Neural cell (in vitro differentiated cells): ENCODE results near the gene MRTFB. TPM values are rescaled to one million over a fixed set of nuclear protein-coding genes. Genes with fewer than 3 reads are reported as not detected.

Source experiments
- H2AFZ ChIP-seq: fragments of 200-600, 300-800 bp; sonication (generic), shearing (Covaris generic); 2 replicates; pipeline ENCODE4 v1.6.0; 2014; ENCODE audit warnings: low read depth, mild to moderate bottlenecking, antibody characterized with exemption, low read length, moderate library complexity
- H3F3A ChIP-seq: fragments of 200-600 bp; shearing (Covaris generic); 2 replicates; pipeline ENCODE4 v1.6.1; 2016; ENCODE audit warnings: mild to moderate bottlenecking, moderate library complexity, mixed read lengths, antibody characterized with exemption, low read length; ENCODE audit not compliant: insufficient read depth, poor library complexity, severe bottlenecking
- H3K27ac ChIP-seq: fragments of 200-600, 300-800 bp; sonication (generic), shearing (Covaris generic); 2 replicates; pipeline ENCODE4 v1.5.1; 2014; ENCODE audit warnings: mild to moderate bottlenecking, low read length, moderate library complexity
- H3K27me3 ChIP-seq: fragments of 300-800, 200-600 bp; sonication (generic), shearing (Covaris generic); 2 replicates; pipeline ENCODE4 v1.6.0; 2014; ENCODE audit warnings: mild to moderate bottlenecking, low read depth, low read length, moderate library complexity; ENCODE audit not compliant: insufficient read depth
- H3K36me3 ChIP-seq: fragments of 300-800, 200-600 bp; sonication (generic), shearing (Covaris generic); 2 replicates; pipeline ENCODE4 v1.5.1; 2014; ENCODE audit warnings: mild to moderate bottlenecking, antibody characterized with exemption, low read length, moderate library complexity; ENCODE audit not compliant: insufficient read depth
- H3K4me2 ChIP-seq: fragments of 300-800, 200-600 bp; sonication (generic), shearing (Covaris generic); 2 replicates; pipeline ENCODE4 v1.6.0; 2014; ENCODE audit warnings: mild to moderate bottlenecking, low read length
- H3K4me3 ChIP-seq: fragments of 300-800, 200-600 bp; sonication (generic), shearing (Covaris generic); 2 replicates; pipeline ENCODE4 v1.5.1; 2014; ENCODE audit warnings: mild to moderate bottlenecking, low read length, moderate library complexity
- H3K79me2 ChIP-seq: fragments of 200-600 bp; shearing (Covaris generic); replicated peaks from 2 replicates; pipeline ENCODE4 v1.6.0; 2014; ENCODE audit warnings: mild to moderate bottlenecking, low read length, moderate library complexity; ENCODE audit not compliant: insufficient read depth
- H3K9ac ChIP-seq: fragments of 300-800, 200-600 bp; sonication (generic), shearing (Covaris generic); 2 replicates; pipeline ENCODE4 v1.6.1; 2016; ENCODE audit warnings: mild to moderate bottlenecking, low read length, mixed read lengths
- H3K9me2 ChIP-seq: fragments of 200-600 bp; shearing (Covaris generic); 2 replicates; pipeline ENCODE4 v1.6.1; 2016; ENCODE audit warnings: mild to moderate bottlenecking, low read length, mixed read lengths; ENCODE audit not compliant: insufficient read depth
- H3K9me3 ChIP-seq: fragments of 200-600, 300-800 bp; sonication (generic), shearing (Covaris generic); 2 replicates; pipeline ENCODE4 v1.6.1; 2016; ENCODE audit warnings: mild to moderate bottlenecking, mixed run types, low read length, moderate library complexity, mixed read lengths
- H4K20me1 ChIP-seq: fragments of 200-600 bp; shearing (Covaris generic); 2 replicates; pipeline ENCODE4 v1.6.1; 2016; ENCODE audit warnings: mild to moderate bottlenecking, mixed run types; ENCODE audit not compliant: insufficient read depth
- EP300 ChIP-seq: fragments of 450-650 bp; conservative IDR thresholded peaks from 2 replicates; pipeline ENCODE4 v1.6.1; 2014; ENCODE audit warnings: antibody characterized with exemption, mild to moderate bottlenecking, moderate library complexity; ENCODE audit not compliant: poor library complexity, severe bottlenecking
- EZH2 ChIP-seq: fragments of 200-600, 300-800 bp; shearing (Covaris generic), sonication (generic); IDR thresholded peaks from 2 replicates; pipeline ENCODE4 v1.6.1; 2014; ENCODE audit warnings: antibody characterized with exemption, low read length, borderline replicate concordance, mild to moderate bottlenecking; ENCODE audit not compliant: insufficient read depth, poor library complexity, severe bottlenecking
- MXI1 ChIP-seq: fragments of 450-650 bp; conservative IDR thresholded peaks from 2 replicates; pipeline ENCODE4 v1.6.1; 2014; ENCODE audit warnings: antibody characterized with exemption, mild to moderate bottlenecking; ENCODE audit not compliant: poor library complexity, severe bottlenecking
- POLR2AphosphoS5 ChIP-seq: IDR thresholded peaks from 2 replicates; pipeline ENCODE4 v1.6.1; 2012
- RAD21 ChIP-seq: fragments of 450-650 bp; conservative IDR thresholded peaks from 2 replicates; pipeline ENCODE4 v1.6.1; 2014; ENCODE audit warnings: antibody characterized with exemption, mild to moderate bottlenecking, moderate library complexity
- SMC3 ChIP-seq: fragments of 450-650 bp; conservative IDR thresholded peaks from 2 replicates; pipeline ENCODE4 v1.6.1; 2014; ENCODE audit warnings: antibody characterized with exemption, mild to moderate bottlenecking, moderate library complexity; ENCODE audit not compliant: poor library complexity
- TAF1 ChIP-seq: IDR thresholded peaks from 2 replicates; pipeline ENCODE4 v1.6.1; 2012; ENCODE audit warnings: low read depth
- polyA plus RNA-seq: library from polyadenylated mRNA; depleted of rRNA; stranded (reverse); fragments of >200 nt; gene quantifications from 2 replicates; pipeline ENCODE4 v1.2.3, GENCODE V29; 2014
- TF ChIP-seq, protein P1 (sequence below): IDR thresholded peaks from 2 replicates; pipeline ENCODE4 v1.6.1; 2012; ENCODE audit warnings: borderline replicate concordance
- TF ChIP-seq, protein P2 (sequence below): fragments of 450-650 bp; IDR thresholded peaks from 2 replicates; pipeline ENCODE4 v1.5.1; 2014; ENCODE audit warnings: antibody characterized with exemption, mild to moderate bottlenecking, moderate library complexity; ENCODE audit not compliant: poor library complexity, severe bottlenecking

MRTFB gene
- polyA plus RNA-seq, 1 donor from 2014 or later = 18.6 TPM

DNA sequence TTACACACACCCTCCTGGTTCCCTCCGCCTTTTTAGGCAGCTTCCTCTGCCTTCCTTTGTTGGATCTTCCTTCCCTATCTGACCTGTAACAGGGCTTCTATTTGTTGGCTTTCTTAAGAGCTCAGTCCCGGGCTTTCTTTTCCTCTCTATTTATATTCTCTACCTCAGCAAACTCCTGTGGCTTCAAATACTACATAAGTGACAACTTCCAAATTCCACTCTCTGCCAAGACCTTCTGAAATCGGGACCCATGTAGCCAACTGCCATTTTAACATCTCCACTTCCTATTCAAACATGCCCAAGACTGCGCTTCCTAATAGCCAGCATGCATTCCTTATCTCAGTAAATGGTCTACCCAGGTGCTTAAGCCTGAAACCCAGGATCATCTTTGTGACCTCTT lies 128.1 kb downstream of the MRTFB start:
- no peak overlapping the region for H3K4me3 ChIP-seq
- H3K36me3 ChIP-seq = no peaks in the 10 kb centered on the region
- H2AFZ ChIP-seq = no peak overlapping the region
- peaks cover 5% of the 10 kb centered on the region for H3F3A ChIP-seq
- TF ChIP-seq EP300 (no peak), SMC3 (no peak), MXI1 (no peak), TAF1 (no peak), RAD21 (no peak), EZH2 (no peak), POLR2AphosphoS5 (no peak)
- TF ChIP-seq, protein P1, sequence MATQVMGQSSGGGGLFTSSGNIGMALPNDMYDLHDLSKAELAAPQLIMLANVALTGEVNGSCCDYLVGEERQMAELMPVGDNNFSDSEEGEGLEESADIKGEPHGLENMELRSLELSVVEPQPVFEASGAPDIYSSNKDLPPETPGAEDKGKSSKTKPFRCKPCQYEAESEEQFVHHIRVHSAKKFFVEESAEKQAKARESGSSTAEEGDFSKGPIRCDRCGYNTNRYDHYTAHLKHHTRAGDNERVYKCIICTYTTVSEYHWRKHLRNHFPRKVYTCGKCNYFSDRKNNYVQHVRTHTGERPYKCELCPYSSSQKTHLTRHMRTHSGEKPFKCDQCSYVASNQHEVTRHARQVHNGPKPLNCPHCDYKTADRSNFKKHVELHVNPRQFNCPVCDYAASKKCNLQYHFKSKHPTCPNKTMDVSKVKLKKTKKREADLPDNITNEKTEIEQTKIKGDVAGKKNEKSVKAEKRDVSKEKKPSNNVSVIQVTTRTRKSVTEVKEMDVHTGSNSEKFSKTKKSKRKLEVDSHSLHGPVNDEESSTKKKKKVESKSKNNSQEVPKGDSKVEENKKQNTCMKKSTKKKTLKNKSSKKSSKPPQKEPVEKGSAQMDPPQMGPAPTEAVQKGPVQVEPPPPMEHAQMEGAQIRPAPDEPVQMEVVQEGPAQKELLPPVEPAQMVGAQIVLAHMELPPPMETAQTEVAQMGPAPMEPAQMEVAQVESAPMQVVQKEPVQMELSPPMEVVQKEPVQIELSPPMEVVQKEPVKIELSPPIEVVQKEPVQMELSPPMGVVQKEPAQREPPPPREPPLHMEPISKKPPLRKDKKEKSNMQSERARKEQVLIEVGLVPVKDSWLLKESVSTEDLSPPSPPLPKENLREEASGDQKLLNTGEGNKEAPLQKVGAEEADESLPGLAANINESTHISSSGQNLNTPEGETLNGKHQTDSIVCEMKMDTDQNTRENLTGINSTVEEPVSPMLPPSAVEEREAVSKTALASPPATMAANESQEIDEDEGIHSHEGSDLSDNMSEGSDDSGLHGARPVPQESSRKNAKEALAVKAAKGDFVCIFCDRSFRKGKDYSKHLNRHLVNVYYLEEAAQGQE = no peak
- TF ChIP-seq, protein P2, sequence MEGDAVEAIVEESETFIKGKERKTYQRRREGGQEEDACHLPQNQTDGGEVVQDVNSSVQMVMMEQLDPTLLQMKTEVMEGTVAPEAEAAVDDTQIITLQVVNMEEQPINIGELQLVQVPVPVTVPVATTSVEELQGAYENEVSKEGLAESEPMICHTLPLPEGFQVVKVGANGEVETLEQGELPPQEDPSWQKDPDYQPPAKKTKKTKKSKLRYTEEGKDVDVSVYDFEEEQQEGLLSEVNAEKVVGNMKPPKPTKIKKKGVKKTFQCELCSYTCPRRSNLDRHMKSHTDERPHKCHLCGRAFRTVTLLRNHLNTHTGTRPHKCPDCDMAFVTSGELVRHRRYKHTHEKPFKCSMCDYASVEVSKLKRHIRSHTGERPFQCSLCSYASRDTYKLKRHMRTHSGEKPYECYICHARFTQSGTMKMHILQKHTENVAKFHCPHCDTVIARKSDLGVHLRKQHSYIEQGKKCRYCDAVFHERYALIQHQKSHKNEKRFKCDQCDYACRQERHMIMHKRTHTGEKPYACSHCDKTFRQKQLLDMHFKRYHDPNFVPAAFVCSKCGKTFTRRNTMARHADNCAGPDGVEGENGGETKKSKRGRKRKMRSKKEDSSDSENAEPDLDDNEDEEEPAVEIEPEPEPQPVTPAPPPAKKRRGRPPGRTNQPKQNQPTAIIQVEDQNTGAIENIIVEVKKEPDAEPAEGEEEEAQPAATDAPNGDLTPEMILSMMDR = no peak
- no peaks in the 10 kb centered on the region for H3K27me3 ChIP-seq
- H3K9ac ChIP-seq = no peak overlapping the region
- no peaks in the 10 kb centered on the region for H4K20me1 ChIP-seq
- no peaks in the 10 kb centered on the region for H3K79me2 ChIP-seq
- H3K4me2 ChIP-seq = no peak overlapping the region
- H3K27ac ChIP-seq = no peak overlapping the region
- no peaks in the 10 kb centered on the region for H3K9me2 ChIP-seq
- H3K9me3 ChIP-seq = no peaks in the 10 kb centered on the region

DNA sequence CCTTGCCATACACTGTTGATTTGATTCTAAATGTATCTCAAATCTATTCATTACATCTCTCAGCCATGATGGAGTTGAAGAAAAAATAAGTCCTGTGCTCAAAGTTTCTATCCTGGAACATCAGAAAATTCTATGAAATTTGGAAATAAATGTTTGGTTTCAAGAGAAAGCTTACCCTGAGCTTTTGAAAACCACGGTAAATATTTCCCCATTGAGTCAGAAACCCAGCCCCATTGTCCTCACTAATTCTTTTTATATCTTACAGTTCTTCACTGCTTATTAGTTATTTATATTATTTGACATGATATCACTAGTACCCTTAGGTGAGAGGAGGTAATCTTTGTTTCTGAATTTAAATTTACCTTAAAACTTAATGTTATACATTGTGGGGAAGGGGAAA lies 128.5 kb downstream of the MRTFB start:
- Histone ChIP-seq H3K79me2 (no peaks in the 10 kb centered on the region), H3K4me3 (no peak overlapping the region), H2AFZ (no peak overlapping the region)

More for the DNA sequence above, 128.5 kb downstream of the MRTFB start:
- Histone ChIP-seq H4K20me1 (no peaks in the 10 kb centered on the region), H3K9me2 (no peaks in the 10 kb centered on the region), H3F3A (peaks cover 5% of the 10 kb centered on the region), H3K36me3 (no peaks in the 10 kb centered on the region), H3K27ac (no peak overlapping the region), H3K9me3 (no peaks in the 10 kb centered on the region), H3K9ac (no peak overlapping the region), H3K4me2 (no peak overlapping the region), H3K27me3 (no peaks in the 10 kb centered on the region)
- TF ChIP-seq, protein P2 = no peak
- TF ChIP-seq SMC3 (no peak), EZH2 (no peak), MXI1 (no peak), EP300 (no peak), TAF1 (no peak), POLR2AphosphoS5 (no peak), RAD21 (no peak)
- TF ChIP-seq, protein P1 = no peak
